IMR-90 (cell line): ENCODE results near the gene KRTAP5-10.

ENCODE experiments used
- CTCF ChIP-seq: conservative IDR thresholded peaks from 2 replicates; pipeline ENCODE4 v1.5.1; 2012; ENCODE audit warnings: mild to moderate bottlenecking, low read depth, low read length, improper control_type of control experiment
- ELK1 ChIP-seq: fragments of 150-350 bp; IDR thresholded peaks from 2 replicates; pipeline ENCODE4 v1.6.1; 2016; ENCODE audit warnings: low read depth, mild to moderate bottlenecking, low read length, moderate library complexity, borderline replicate concordance
- RCOR1 ChIP-seq: IDR thresholded peaks from 2 replicates; pipeline ENCODE4 v1.6.1; 2012; ENCODE audit warnings: mild to moderate bottlenecking, low read length, improper control_type of control experiment; ENCODE audit not compliant: insufficient replicate concordance

DNA sequence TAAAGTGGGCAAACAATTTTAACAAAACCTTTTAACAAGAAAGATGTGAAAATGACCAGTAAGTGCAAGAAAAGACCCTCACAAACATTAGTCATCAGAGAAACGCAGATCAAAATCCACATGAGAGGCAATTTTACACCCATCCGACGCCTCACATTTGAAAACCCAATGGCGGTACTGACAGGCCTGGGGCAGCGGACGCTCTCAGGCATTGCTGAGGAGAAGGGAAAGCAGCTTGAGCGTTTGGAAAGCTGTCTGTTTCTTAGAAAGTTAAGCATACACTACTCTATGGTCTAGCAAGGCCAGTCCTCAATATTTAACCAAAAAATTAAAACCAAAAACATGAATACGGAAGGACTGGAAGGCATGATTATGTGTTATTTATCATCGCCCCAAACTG lies 29.5 kb upstream of the KRTAP5-10 start:
- no peak for TF ChIP-seq CTCF
- TF ChIP-seq ELK1, result no peak
- no peak for TF ChIP-seq RCOR1
